HG03095 (cell line): ENCODE measurements around the gene KRT28.
"Not testable (repeated sequence)": the region's sequence is repeated elsewhere in the genome, so short reads cannot be mapped to it uniquely, and the experiment has no call there.

Source experiments
- ATAC-seq: cut with Tn5 transposase; IDR thresholded peaks from one replicate; pipeline ENCODE4 v1.9.1; 2021; ENCODE audit warnings: moderate library complexity; ENCODE audit not compliant: unreplicated experiment

Gene KRT28

GRCh38 chr17:40782450-40782849 is 17.3 kb downstream of the KRT28 start, which contains the start of gene KRT27:
KRT27 (minus strand) TSS chr17:40782550; CDS start chr17:40782493, 57 bp downstream.
- ATAC-seq, result no peak

- ATAC-seq, result no peak
Observed at GRCh38 chr17:40779181-40779909, 20.4 kb downstream of the KRT28 start.

GRCh38 chr17:40778461-40778860 is 21.3 kb downstream of the KRT28 start:
- no peak for ATAC-seq

GRCh38 chr17:40777971-40778370 is 21.8 kb downstream of the KRT28 start:
- no peak for ATAC-seq

- no peak for ATAC-seq
Observed at GRCh38 chr17:40777459-40777858, 22.3 kb downstream of the KRT28 start.

GRCh38 chr17:40775945-40776344 is 23.8 kb downstream of the KRT28 start:
- no peak for ATAC-seq

GRCh38 chr17:40772101-40772500 is 27.7 kb downstream of the KRT28 start, which contains the start of gene KRT26:
KRT26 (minus strand) TSS chr17:40772201; CDS start chr17:40772113, 88 bp downstream.
- ATAC-seq, result no peak

GRCh38 chr17:40765657-40766056 is 34.1 kb downstream of the KRT28 start:
- ATAC-seq, result no peak

GRCh38 chr17:40763752-40764151 is 36.0 kb downstream of the KRT28 start:
- ATAC-seq, result no peak

GRCh38 chr17:40760105-40761016 is 39.4 kb downstream of the KRT28 start:
- ATAC-seq, result no peak

GRCh38 chr17:40755231-40755630 is 44.5 kb downstream of the KRT28 start, which contains the start of gene KRT25:
KRT25 (minus strand) TSS chr17:40755331; CDS start chr17:40755271, 60 bp downstream.
- no peak for ATAC-seq

GRCh38 chr17:40753804-40754203 is 46.0 kb downstream of the KRT28 start:
- ATAC-seq, result no peak

- ATAC-seq, result no peak
Observed at GRCh38 chr17:40751065-40751464, 48.7 kb downstream of the KRT28 start.

GRCh38 chr17:40750391-40750790 is 49.4 kb downstream of the KRT28 start:
- no peak for ATAC-seq

GRCh38 chr17:40748666-40749065 is 51.1 kb downstream of the KRT28 start:
- not testable (repeated sequence) for ATAC-seq
